ENCODE data around the gene SPRYD3.

SPRYD3 gene

DNA sequence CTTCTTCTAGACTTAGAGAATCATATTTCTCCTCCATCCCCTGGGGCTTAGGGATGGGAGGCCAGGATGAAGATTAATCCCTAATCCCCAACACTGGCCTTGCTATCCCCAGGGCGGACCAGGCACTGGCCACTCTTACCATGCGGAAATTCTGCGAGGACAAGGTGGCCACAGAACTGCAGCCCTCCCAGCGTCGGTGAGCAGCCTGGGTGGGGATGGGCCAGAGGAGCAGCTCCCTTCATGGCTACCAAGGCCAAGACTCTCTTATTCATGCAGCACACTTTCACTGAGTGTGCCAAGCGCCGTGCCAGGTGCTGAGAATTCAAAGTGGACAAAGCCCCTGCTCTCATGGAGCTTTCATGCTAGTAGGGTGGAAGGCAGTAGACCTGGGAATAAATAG lies 22.3 kb downstream of the SPRYD3 start:
- DNase-seq (ENCODE audit: low read depth), result no peak
- TF ChIP-seq, protein P1, sequence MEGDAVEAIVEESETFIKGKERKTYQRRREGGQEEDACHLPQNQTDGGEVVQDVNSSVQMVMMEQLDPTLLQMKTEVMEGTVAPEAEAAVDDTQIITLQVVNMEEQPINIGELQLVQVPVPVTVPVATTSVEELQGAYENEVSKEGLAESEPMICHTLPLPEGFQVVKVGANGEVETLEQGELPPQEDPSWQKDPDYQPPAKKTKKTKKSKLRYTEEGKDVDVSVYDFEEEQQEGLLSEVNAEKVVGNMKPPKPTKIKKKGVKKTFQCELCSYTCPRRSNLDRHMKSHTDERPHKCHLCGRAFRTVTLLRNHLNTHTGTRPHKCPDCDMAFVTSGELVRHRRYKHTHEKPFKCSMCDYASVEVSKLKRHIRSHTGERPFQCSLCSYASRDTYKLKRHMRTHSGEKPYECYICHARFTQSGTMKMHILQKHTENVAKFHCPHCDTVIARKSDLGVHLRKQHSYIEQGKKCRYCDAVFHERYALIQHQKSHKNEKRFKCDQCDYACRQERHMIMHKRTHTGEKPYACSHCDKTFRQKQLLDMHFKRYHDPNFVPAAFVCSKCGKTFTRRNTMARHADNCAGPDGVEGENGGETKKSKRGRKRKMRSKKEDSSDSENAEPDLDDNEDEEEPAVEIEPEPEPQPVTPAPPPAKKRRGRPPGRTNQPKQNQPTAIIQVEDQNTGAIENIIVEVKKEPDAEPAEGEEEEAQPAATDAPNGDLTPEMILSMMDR (IDR thresholded peaks at IDR 0.05; ENCODE audit: low read depth, low read length, missing control alignments), result no peak
- H3K4me3 ChIP-seq (ENCODE audit: low read depth, low read length), result no peak overlapping the region

DNA sequence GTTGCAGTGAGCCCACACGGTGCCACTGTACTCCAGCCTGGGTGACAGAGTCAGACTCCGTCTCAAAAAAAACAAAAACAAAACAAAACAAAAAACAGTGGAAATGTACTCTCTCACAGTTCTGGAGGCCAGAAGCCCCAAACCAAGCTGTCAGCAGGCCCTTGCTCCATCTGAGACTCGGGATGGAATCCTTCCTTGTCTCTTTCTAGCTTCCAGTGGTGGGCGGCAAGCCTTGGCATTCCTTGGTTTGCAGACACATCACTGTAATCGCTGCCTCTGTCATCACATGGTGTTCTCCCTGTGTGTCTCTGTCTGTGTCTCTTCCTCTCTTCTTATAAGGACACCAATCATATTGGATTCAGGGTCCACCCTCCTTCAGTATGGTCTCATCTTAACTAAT lies 22.9 kb downstream of the SPRYD3 start:
- TF ChIP-seq, protein P1 (IDR thresholded peaks at IDR 0.05; ENCODE audit: low read depth, low read length, missing control alignments), result no peak
- H3K4me3 ChIP-seq (ENCODE audit: low read depth, low read length), result no peak overlapping the region
- no peak for DNase-seq (ENCODE audit: low read depth)

DNA sequence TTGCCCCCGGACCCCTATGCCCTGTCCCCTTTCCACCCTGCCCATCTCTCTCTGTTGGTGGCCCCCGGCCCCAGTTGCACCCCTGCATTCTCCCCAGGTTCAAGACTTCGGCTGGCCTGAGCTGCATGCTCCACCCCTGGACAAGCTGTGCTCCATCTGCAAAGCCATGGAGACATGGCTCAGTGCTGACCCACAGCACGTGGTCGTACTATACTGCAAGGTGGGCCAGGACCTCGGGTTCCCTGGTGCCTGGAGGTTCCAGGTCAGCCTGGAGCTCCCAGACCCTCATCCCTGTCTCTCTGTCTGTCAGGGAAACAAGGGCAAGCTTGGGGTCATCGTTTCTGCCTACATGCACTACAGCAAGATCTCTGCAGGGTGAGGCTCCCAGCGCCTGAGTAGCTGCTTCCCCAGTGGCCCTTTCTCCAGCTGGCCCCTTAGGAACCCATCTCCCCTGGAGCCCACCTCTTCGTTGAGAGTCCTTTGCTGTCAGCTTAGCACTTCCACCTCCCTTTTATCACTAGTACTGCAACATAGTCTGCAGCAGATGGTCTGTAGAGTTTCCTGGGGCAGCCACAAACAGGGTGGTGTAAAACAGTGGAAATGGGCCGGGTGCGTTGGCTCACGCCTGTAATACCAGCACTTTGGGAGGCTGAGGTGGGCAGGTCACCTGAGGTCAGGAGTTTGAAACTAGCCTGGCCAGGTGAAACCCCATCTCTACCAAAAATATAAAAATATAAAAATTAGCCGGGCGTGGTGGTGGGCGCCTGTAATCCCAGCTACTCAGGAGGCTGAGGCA lies 23.5 kb downstream of the SPRYD3 start:
- TF ChIP-seq, protein P1 (IDR thresholded peaks at IDR 0.05; ENCODE audit: low read depth, low read length, missing control alignments), result no peak
- no peak overlapping the region for H3K4me3 ChIP-seq (ENCODE audit: low read depth, low read length)

DNA sequence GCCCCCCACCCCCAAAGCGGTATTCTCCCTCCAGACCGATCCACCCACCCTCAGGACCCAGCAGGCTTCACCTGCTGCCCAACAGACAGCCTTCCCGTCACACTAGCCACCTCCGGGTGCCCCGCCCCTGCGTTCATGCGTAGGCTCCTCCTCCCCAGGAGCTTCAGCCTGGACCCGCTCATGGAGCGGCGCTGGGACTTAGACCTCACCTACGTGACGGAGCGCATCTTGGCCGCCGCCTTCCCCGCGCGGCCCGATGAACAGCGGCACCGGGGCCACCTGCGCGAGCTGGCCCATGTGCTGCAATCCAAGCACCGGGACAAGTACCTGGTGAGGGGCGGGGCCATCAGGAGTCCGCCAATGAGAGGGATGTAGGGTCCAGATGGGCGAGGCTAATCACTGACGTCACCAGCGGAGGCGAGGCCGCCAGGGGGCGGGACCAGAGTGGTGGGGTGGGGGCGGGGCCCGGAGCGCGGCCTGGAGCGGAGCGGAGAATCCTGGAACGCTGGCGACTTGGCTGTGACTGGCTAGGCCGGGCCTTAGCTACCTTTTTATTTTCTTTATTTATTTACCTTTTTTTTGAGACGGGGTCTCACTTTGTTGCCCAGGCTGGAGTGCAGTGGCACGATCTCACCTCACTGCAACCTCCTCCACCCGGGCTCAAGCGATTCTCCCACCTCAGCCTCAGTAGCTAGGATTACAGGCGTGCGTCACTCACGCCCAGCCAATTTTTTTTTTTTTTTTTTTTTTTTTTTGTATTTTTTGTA lies 24.9 kb downstream of the SPRYD3 start:
- peak overlapping the region; percentile 91 for H3K4me3 ChIP-seq (ENCODE audit: low read depth, low read length)
- TF ChIP-seq, protein P1 (IDR thresholded peaks at IDR 0.05; ENCODE audit: low read depth, low read length, missing control alignments), result no peak
- DNase-seq (ENCODE audit: low read depth), result peak; percentile 71

More for the DNA sequence above, 23.5 kb downstream of the SPRYD3 start:
- no peak for DNase-seq (ENCODE audit: low read depth)

DNA sequence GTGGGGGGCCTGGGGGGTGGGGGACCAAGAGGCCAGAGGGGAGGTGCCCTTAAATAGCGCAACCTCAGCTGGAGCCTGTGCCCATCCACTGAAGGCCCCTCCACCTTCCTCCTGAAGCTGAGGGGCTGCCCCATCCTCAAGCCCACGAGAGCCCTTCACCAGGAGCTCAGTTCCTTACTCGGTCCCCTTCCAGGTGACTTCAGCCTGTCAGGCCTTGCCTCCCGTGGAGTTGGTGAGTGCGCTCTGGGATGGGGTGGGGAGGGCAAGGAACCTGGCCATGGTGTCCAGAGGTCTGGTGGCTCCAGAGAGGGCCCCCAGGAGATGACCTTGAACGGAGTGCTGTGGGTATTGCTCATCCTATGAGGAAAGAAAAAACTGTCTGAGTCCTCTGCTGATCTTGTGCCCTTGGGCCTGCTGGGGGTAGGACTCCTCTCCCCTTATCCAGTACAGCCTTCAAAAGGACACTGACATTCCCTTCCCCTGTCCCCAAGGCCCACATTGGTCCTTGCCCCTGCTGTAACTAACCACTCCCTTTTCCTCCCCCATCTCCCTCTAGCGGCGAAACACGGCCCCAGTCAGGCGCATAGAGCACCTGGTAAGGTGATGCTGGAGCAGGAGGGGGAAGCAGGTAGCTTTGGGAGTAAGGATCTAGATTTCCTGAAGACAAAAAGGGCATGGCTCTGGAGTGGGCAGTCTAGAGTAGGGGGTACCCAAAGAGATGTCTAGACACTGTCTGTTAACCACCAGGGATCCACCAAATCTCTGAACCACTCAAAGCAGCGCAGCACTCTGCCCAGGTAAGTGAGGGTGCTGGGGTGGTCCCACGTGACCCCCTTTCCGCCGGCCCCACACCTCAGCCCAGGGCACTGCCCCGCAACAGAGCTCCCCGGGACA lies 25.7 kb downstream of the SPRYD3 start:
- TF ChIP-seq, protein P1 (IDR thresholded peaks at IDR 0.05; ENCODE audit: low read depth, low read length, missing control alignments), result peak; percentile 60
- peak overlapping the region; percentile 91 for H3K4me3 ChIP-seq (ENCODE audit: low read depth, low read length)
- DNase-seq (ENCODE audit: low read depth), result no peak

DNA sequence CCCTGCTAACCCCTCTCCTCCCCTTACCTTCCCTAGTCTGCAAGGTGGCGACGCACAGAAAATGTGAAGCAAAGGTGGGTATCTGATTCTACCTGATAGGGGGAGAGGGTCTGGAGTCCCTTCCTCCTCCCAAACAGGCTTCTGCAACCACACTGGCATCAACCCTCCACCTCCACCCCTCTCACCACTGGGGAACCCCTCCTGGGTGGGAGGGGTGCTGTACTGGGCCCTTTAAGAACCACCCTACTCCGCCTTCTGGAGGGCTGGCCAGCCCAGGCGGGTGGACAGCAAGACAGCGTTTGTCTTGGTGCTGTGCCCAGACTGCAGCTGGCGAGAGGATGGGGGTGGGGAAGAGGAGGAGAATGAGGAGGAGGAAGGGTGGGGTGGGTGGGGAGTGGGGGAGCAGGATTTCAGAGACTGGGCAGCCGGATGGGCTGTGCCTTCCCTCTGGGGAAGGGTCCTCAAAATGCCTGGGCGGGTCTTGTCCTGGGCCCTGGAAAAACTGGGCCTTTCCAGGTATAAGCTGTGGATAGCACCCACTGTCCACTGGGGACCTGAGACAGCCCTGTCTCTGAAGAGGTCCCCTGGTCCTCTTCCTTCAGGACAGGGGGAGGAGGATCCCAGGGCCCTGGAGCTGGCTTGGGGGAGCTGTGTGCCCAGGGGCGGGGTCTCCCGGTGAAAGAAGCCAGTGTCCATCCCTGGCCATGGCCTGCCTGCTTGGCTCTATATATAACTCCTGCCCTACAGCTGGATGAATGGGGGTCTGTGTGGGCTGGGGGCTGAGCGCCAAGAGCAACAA lies 26.6 kb downstream of the SPRYD3 start:
- H3K4me3 ChIP-seq (ENCODE audit: low read depth, low read length), result no peak overlapping the region
- DNase-seq (ENCODE audit: low read depth), result no peak
- TF ChIP-seq, protein P1 (IDR thresholded peaks at IDR 0.05; ENCODE audit: low read depth, low read length, missing control alignments), result no peak
